ENCODE data around the gene KIF1C.
"Not testable (repeated sequence)": the region's sequence is repeated elsewhere in the genome, so short reads cannot be mapped to it uniquely, and the experiment has no call there.

The KIF1C gene

DNA sequence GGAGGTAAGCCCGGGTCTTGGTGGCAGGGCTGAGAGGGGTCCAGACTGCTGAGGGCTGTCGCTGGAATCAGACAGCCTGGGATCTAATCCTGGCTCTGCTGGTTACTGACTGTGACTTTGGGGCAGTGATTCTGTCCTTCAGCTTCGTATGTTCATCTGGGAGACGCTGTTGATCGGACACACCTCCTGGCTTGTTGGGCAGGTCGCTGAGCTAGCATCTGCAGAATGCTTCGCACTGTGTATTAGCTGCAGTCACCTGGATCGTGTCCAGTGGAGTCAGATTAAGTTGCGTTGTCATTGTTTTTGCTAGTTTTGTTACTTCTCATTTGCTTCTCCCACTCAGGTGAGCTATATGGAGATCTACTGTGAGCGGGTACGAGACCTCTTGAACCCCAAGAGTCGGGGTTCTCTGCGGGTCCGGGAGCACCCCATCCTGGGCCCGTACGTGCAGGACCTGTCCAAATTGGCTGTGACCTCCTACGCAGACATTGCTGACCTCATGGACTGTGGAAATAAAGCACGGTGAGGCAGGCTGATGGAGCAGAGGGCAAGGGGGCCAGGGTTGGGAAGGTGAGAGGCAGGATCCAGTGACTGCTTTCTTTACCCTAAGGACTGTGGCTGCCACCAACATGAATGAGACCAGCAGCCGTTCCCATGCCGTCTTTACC is 4.5 kb downstream of the KIF1C start:
- DNase-seq = no peak

DNA sequence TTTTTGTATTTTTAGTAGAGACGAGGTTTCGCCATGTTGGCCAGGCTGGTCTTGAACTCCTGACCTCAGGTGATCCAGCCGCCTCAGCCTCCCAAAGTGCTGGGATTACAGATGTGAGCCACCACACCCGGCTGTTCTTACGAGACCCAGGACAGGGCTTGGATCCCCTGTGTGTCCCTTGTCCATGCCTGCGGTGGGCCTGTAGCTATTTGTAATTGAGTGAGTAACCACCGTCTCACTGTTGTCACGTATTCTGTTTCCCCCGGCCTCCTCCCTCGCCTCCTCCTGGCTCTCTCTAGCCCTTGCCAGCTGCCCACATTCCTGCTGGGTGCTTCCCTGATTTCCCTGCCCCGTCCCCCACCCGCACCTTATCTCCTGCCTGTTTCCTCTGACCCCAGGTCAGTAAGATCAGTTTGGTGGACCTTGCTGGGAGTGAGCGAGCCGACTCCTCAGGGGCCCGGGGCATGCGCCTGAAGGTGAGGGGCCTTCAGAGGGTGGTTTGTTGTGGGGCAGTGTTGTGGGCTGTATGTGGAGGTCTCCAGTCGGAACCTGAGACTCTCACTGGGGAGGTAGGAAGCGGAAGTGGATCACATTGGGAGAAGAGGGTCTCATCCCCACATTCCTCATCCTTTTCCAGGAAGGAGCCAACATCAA is 5.6 kb downstream of the KIF1C start:
- DNase-seq = no peak

DNA sequence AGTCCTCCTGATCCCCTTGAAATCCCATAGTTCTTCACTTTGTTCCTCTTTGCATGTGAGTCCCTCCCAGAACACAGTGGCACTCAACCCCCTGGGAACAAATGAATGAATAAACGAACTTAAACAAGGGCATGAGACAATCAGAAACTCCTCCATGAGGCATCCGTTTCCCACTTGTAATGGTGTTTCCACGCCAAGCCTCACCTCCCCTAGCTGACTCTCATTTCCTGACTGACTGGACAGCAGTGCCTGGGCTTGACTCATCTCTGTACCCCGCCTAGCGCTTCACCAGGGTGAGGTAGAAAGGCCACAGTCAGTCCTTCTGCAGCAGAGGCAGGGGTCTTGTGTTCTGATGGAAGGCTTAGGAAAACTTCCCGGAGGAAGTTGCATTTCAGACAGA is 14.2 kb downstream of the KIF1C start:
- no peak for DNase-seq

DNA sequence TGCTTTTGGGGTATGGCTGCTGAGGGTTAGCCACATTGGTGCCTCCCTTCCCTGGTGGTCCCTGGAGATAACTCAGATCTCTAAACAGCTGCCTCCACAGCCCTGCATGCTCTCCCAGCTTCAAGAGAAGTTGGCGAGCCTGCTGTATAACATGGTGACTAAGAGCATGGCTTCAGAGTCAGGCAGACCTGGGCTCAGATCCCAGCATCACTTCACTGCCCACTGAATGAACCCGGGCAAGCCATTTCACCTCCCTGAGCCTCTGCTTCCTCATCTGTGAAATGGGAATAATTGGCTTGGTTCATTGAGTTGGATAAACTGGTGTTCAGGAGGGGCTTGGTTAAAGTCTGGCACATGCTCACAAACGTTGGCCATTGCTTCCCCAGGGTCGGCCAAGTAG is 16.6 kb downstream of the KIF1C start:
- no peak for DNase-seq

DNA sequence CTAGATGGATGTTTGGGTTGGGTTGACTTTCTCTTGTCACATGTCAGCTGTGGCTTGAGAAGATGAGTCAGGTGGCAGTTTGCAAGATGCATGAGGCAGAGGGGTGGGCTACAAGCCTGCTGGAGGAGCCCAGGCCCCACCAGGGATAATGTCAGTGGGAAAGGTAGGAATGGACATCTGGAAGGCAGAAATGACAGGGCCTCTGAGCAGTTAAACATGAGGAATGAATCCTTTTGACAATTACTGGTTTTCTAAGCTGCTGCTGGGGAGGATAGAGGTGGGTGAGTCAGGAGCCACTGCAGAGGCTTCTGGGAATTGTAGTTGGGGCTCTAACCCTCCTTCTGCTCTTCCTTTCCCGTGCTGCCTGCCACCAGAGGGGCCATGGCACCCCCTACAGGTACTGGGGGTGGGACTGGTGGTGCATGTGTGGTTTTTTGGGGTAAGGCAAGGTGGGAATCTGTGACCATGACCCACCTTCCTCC is 21.8 kb downstream of the KIF1C start:
- no peak for DNase-seq

- DNase-seq = no peak
Observed at GRCh38 chr17:5020502-5021023, 22.8 kb downstream of the KIF1C start.

DNA sequence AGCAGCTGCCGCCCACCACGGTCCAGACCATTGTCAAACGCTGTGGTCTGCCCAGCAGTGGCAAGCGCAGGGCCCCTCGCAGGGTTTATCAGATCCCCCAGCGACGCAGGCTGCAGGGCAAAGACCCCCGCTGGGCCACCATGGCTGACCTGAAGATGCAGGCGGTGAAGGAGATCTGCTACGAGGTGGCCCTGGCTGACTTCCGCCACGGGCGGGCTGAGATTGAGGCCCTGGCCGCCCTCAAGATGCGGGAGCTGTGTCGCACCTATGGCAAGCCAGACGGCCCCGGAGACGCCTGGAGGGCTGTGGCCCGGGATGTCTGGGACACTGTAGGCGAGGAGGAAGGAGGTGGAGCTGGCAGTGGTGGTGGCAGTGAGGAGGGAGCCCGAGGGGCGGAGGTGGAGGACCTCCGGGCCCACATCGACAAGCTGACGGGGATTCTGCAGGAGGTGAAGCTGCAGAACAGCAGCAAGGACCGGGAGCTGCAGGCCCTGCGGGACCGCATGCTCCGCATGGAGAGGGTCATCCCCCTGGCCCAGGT is 24.5 kb downstream of the KIF1C start:
- no peak for DNase-seq

DNA sequence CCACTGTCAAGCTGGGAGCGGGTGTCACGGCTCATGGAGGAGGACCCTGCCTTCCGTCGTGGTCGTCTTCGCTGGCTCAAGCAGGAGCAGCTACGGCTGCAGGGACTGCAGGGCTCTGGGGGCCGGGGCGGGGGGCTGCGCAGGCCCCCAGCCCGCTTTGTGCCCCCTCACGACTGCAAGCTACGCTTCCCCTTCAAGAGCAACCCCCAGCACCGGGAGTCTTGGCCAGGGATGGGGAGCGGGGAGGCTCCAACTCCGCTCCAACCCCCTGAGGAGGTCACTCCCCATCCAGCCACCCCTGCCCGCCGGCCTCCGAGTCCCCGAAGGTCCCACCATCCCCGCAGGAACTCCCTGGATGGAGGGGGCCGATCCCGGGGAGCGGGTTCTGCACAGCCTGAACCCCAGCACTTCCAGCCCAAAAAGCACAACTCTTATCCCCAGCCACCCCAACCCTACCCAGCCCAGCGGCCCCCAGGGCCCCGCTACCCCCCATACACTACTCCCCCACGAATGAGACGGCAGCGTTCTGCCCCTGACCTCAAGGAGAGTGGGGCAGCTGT is 25.9 kb downstream of the KIF1C start:
- no peak for DNase-seq

DNA sequence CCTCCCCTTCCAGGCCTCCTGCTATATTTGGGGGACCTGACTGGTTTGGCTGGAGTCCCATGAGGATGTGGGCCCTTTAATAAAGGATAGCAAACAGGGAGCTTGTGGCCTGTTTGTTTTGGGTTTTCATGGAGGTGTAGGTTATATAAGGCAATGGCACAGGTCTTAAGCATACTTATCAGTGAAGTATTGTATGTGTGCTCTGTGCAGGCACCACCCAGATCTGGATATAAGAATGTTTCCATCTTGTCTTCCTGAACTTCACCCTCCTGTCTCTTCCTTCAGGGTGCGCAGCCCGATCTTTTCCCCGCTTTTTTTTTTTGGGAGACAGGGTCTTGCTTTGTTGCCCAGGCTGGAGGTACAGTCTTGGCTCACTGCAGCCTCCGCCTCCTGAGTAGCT is 26.9 kb downstream of the KIF1C start:
- DNase-seq = no peak

- no peak for DNase-seq
Observed at GRCh38 chr17:5027299-5027698, 29.5 kb downstream of the KIF1C start.

- DNase-seq = no peak
Observed at GRCh38 chr17:5027916-5028315, 30.2 kb downstream of the KIF1C start.

DNA sequence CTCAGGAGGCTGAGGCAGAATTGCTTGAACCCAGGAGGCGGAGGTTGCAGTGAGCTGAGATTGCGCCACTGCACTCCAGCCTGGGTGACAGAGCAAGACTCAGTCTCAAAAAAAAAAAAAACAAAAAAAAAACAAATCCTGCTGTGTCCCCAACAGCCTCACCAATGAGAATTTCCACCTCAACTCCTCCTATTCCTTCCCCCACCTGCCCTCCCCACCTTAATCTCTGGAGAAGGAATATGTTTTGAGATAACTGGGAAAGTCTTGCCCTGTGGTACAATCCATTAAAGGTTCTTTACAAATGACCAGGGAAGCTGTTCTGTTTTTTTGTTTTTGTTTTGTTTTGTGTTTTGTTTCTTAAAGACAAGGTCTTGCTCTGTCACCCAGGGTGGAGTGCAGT is 32.4 kb downstream of the KIF1C start:
- not testable (repeated sequence) for DNase-seq

GRCh38 chr17:5031365-5032082 is 33.8 kb downstream of the KIF1C start:
- DNase-seq = peak; percentile 90

- no peak for DNase-seq
Observed at GRCh38 chr17:5032865-5033264, 35.1 kb downstream of the KIF1C start.

DNA sequence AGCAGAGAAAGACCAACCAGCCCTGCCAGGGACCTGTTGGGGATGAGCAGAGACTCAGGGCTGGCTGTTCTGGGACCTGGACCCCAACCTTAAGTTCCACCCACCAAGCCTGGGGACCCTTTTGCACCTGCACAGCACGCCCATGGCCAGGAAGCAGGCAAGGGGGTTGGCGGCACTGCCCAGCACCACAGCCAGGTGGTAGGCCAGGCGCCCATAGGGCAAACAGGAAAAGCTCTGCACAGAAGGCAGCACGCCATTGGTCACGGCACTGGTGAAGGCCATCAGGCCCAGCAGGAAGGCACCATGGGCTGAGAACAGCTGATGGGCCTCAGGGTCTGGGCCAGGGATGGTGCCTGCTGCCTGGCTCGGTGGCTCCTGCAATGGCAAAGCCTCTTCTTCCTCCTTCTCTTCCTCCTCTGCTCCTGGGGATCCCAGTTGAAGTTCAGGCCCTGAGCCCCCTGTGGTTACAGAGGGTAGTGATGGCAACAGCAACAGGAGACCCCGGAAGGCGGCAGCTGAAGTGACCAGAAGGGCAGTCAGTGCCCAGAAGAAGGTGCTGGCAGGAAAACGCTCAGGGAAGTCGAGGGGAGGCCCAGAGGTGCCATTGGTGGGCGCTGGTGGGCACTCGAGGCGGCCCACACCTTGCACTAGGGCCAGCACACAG is 35.7 kb downstream of the KIF1C start:
- no peak for DNase-seq

GRCh38 chr17:5034063-5034462 is 36.3 kb downstream of the KIF1C start:
- DNase-seq = no peak

GRCh38 chr17:5034651-5035050 is 36.9 kb downstream of the KIF1C start:
- no peak for DNase-seq

DNA sequence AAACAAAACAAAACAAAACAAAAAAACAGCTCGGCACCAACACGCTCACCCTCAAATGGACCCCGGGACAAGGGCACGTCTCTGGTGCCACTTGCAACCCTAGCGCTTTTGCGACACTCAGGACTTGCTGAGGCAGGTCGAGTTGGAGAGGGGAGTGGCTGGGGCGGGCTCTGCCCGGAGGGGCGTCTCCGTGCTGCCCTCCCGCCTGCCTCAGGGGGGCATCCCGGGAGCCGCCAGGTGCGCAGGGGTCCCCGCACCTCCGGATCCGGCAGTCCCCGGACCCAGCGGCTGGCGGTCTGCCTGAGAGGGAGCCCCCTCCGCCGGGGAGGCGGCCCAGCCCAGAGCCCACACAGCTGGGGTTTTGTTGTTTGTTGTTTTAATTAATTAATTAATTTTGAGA is 37.6 kb downstream of the KIF1C start, which contains the start of gene SLC52A1:
TSS of gene SLC52A1 (minus strand) at position 112 of the 400 bp plus-strand sequence. CDS start 820 bp downstream, outside the sequence.
- DNase-seq = no peak

GRCh38 chr17:5042157-5043022 is 44.6 kb downstream of the KIF1C start:
- DNase-seq = no peak

GRCh38 chr17:5043524-5043923 is 45.8 kb downstream of the KIF1C start:
- no peak for DNase-seq

DNA sequence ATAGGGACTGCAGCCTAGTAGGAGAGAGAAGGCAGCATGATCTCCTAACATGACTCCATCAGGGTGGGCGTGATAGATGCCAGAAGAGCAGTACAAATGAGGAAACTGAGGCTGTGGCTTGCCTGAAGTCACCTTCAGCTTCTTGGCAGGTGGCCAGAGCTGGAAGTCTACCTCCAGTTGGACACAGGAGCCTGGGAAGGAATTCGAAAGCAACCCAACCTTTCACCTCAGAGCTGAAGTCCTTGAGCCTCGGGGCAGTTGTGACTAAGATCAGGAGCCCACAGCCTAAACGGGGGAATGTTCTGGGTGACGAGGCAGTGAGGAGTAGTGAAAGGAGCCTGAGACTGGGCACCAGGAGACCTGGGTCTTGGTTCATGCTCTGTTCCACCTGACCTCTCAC is 46.9 kb downstream of the KIF1C start:
- DNase-seq = no peak
